HUES64 (cell line): ENCODE results near the gene PTPRN2.

Source experiments
- H3K27ac ChIP-seq: 2 replicates; pipeline ENCODE4 v1.7.0; 2013; ENCODE audit warnings: low read depth, low read length, inconsistent platforms
- H3K27me3 ChIP-seq: 2 replicates; pipeline ENCODE4 v1.6.1; 2013; ENCODE audit warnings: mild to moderate bottlenecking, low read length; ENCODE audit not compliant: insufficient read depth
- H3K36me3 ChIP-seq: 2 replicates; pipeline ENCODE4 v1.6.1; 2013; ENCODE audit warnings: mild to moderate bottlenecking, low read length; ENCODE audit not compliant: insufficient read depth
- H3K4me1 ChIP-seq: 2 replicates; pipeline ENCODE4 v1.6.1; 2013; ENCODE audit warnings: mild to moderate bottlenecking, low read length, moderate library complexity; ENCODE audit not compliant: insufficient read depth
- H3K4me3 ChIP-seq: 2 replicates; pipeline ENCODE4 v1.5.1; 2013; ENCODE audit warnings: mild to moderate bottlenecking, low read length, moderate library complexity
- H3K9ac ChIP-seq: 2 replicates; pipeline ENCODE4 v1.6.1; 2013; ENCODE audit warnings: mild to moderate bottlenecking, low read depth, low read length
- H3K9me3 ChIP-seq: 2 replicates; pipeline ENCODE4 v1.6.1; 2013; ENCODE audit warnings: low read depth, low read length; ENCODE audit not compliant: insufficient read depth
- whole genome bisulfite sequencing: fragments of 150-250, 120-280 bp; methylation state at CpG from one replicate; pipeline ENCODE4 v1.1.7; 2013; ENCODE audit warnings: missing lambda C conversion rate; 5-methylcytosine and 5-hydroxymethylcytosine counted together

Gene PTPRN2

GRCh38 chr7:158263964-158264748, 323.5 kb downstream of the PTPRN2 start:
- WGBS: 91% methylated on average over 25 of the region's 25 CpGs
- H3K27ac ChIP-seq: no peak overlapping the region
- peaks cover 95% of the 10 kb centered on the region for H3K9me3 ChIP-seq
- no peak overlapping the region for H3K4me3 ChIP-seq
- no peak overlapping the region for H3K9ac ChIP-seq
- no peaks in the 10 kb centered on the region for H3K27me3 ChIP-seq
- no peaks in the 10 kb centered on the region for H3K4me1 ChIP-seq
- no peaks in the 10 kb centered on the region for H3K36me3 ChIP-seq

- 84% methylated on average over 19 of the region's 19 CpGs for WGBS
- no peaks in the 10 kb centered on the region for H3K4me1 ChIP-seq
- no peak overlapping the region for H3K27ac ChIP-seq
- H3K36me3 ChIP-seq: no peaks in the 10 kb centered on the region
- H3K27me3 ChIP-seq: no peaks in the 10 kb centered on the region
- no peak overlapping the region for H3K9ac ChIP-seq
- peaks cover 97% of the 10 kb centered on the region for H3K9me3 ChIP-seq
- H3K4me3 ChIP-seq: no peak overlapping the region; the same call in 1 of the 2 replicates
These were observed 324.3 kb downstream of the PTPRN2 start for GRCh38 chr7:158263110-158263963.

- no peak overlapping the region for H3K27ac ChIP-seq
- H3K27me3 ChIP-seq: no peaks in the 10 kb centered on the region
- H3K4me1 ChIP-seq: no peaks in the 10 kb centered on the region
- no peaks in the 10 kb centered on the region for H3K36me3 ChIP-seq
- H3K9ac ChIP-seq: no peak overlapping the region
- WGBS: 86% methylated on average over 5 of the region's 5 CpGs
- peak overlapping the region; percentile 13; the same call in 1 of the 2 replicates for H3K4me3 ChIP-seq
- H3K9me3 ChIP-seq: peaks cover 97% of the 10 kb centered on the region
These were observed 325.1 kb downstream of the PTPRN2 start for GRCh38 chr7:158262284-158263109.

- Histone ChIP-seq H3K36me3 (no peaks in the 10 kb centered on the region), H3K9ac (no peak overlapping the region), H3K4me3 (no peak overlapping the region), H3K27ac (no peak overlapping the region), H3K27me3 (no peaks in the 10 kb centered on the region), H3K9me3 (peaks cover 97% of the 10 kb centered on the region), H3K4me1 (no peaks in the 10 kb centered on the region)
- 91% methylated on average over 27 of the region's 27 CpGs for WGBS
These were observed 326.0 kb downstream of the PTPRN2 start for GRCh38 chr7:158261362-158262235.

DNA sequence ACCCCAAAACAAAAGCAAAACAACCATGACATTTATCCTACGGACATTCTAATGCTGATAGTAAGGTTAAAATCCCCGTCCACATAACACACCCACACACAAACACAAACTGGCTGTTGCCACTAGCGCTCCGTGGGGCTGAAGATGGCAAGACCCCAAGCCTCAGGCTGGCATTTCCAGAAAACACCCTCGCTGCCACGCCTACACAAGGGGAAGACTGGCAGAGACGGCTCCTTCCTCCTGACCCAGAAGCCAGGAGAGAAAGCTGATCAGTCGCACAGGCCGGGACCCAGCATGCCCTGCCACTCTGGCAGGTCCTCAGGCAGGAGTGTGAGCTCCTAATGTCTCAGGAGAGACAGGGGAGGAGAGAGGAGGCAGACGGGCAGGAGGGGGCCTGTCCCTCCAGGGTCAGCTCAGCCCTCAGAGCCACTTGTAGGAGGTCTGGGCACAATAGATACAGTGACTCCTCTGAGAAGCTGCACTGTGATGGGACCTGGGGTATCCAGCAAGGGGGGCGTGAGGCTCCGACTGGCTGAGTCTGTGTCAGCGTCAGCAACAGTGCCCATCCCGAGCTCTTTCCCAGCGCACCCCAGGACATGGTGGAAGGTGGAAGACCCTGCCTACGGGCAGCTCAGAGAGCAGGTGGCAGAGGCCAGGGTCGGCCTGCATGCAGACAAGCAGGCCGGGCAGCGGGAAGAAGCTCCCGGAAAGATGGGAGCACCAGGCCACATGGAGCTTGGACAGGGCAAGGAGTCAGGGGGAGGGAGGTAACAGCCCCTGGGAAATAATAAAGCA, 326.9 kb downstream of the PTPRN2 start:
- Histone ChIP-seq H3K36me3 (no peaks in the 10 kb centered on the region), H3K27ac (no peak overlapping the region), H3K27me3 (no peaks in the 10 kb centered on the region), H3K9ac (no peak overlapping the region), H3K4me3 (no peak overlapping the region), H3K4me1 (no peaks in the 10 kb centered on the region), H3K9me3 (peaks cover 100% of the 10 kb centered on the region)
- WGBS: 90% methylated on average over 20 of the region's 20 CpGs

DNA sequence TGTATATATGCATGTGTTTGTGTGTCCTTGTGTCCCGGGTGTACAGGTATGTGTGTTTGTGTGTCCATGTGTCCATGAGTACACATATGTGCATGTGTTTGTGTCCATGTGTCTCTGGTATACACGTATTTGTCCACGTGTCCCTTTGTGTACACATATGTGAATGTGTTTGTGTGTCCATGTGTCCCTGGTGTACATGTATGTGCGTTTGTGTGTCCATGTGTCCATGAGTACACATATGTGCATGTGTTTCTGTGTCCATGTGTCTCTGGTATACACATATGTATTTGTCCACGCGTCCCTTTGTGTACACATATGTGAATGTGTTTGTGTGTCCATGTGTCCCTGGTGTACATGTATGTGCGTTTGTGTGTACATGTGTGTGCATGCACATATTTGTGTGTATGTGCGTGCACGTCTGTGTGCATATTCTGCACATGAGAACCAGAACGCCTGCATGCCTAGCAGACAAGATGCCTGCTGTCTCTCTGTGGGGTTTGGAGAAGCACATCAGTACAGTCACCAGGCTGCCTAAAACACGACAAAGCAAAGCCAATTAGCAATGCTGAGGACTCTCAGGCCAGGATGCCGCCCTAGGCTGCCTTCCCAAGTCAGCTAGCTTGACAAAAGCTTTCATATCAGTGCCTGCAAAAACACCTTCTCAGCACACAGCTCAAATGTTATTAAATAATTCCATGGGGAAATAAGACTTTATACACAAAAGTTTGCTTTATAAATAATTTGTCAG, 327.8 kb downstream of the PTPRN2 start:
- 81% methylated on average over 12 of the region's 12 CpGs for WGBS
- Histone ChIP-seq H3K4me3 (peak overlapping the region; percentile 13; the same call in 1 of the 2 replicates), H3K9ac (no peak overlapping the region), H3K27me3 (no peaks in the 10 kb centered on the region), H3K36me3 (no peaks in the 10 kb centered on the region), H3K4me1 (no peaks in the 10 kb centered on the region), H3K27ac (no peak overlapping the region), H3K9me3 (peaks cover 99% of the 10 kb centered on the region)

DNA sequence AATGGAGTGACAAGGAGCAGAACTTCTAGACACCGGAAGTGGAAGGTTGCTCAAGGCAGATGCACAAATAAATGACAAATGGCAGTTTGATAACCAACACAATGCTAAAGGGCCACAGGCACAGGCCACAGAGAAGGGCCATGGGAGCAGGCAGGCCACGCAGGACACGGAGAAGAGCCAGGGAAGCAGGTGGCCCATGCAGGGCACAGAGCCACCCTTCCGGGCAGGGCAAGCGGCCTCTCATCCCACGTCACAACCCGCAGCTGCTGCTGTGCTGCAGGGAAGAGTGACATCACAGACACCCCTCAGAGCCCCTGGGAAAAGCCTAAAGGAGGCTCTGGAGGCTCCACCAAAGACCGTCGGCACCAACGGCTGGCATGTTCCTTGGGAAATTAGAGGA, 328.5 kb downstream of the PTPRN2 start:
- H3K27ac ChIP-seq: no peak overlapping the region
- no peaks in the 10 kb centered on the region for H3K27me3 ChIP-seq
- WGBS: 94% methylated on average over 10 of the region's 10 CpGs
- no peak overlapping the region for H3K9ac ChIP-seq
- H3K4me3 ChIP-seq: 0 out of 2 replicates have a peak overlapping the region, but pooled peaks have one; percentile 13
- peaks cover 95% of the 10 kb centered on the region for H3K9me3 ChIP-seq
- H3K4me1 ChIP-seq: no peaks in the 10 kb centered on the region
- H3K36me3 ChIP-seq: no peaks in the 10 kb centered on the region

GRCh38 chr7:158258411-158259130, 329.1 kb downstream of the PTPRN2 start:
- no peak overlapping the region for H3K4me3 ChIP-seq
- peaks cover 91% of the 10 kb centered on the region for H3K9me3 ChIP-seq
- no peaks in the 10 kb centered on the region for H3K36me3 ChIP-seq
- WGBS: 89% methylated on average over 22 of the region's 22 CpGs
- no peak overlapping the region for H3K27ac ChIP-seq
- no peaks in the 10 kb centered on the region for H3K4me1 ChIP-seq
- no peaks in the 10 kb centered on the region for H3K27me3 ChIP-seq
- no peak overlapping the region for H3K9ac ChIP-seq
